Endodermal cell (in vitro differentiated cells): ENCODE results near the gene RBM20. TPM values are rescaled to one million over a fixed set of nuclear protein-coding genes. Genes with fewer than 3 reads are reported as not detected.

Source experiments
- DNase-seq: peaks from one replicate; pipeline ENCODE4 v3.0.0-alpha.2; 2017
- H3K27ac ChIP-seq: 2 replicates; pipeline ENCODE4 v1.5.1; 2013; ENCODE audit warnings: mild to moderate bottlenecking, low read depth, low read length, moderate library complexity
- H3K27me3 ChIP-seq: 2 replicates; pipeline ENCODE4 v1.6.1; 2013; ENCODE audit warnings: mild to moderate bottlenecking, low read length, moderate library complexity; ENCODE audit not compliant: insufficient read depth, control insufficient read depth, poor library complexity, severe bottlenecking
- H3K36me3 ChIP-seq: 2 replicates; pipeline ENCODE4 v1.7.0; 2013; ENCODE audit warnings: mild to moderate bottlenecking, low read length, moderate library complexity; ENCODE audit not compliant: control insufficient read depth, insufficient read depth
- H3K4me1 ChIP-seq: one replicate; pipeline ENCODE4 v1.7.0; 2013; ENCODE audit warnings: low read length; ENCODE audit not compliant: control insufficient read depth, insufficient read depth
- H3K4me3 ChIP-seq: 2 replicates; pipeline ENCODE4 v1.5.1; 2013; ENCODE audit warnings: mild to moderate bottlenecking, low read length, moderate library complexity
- H3K9ac ChIP-seq: 2 replicates; pipeline ENCODE4 v1.6.1; 2013; ENCODE audit warnings: mild to moderate bottlenecking, low read length, moderate library complexity; ENCODE audit not compliant: poor library complexity, severe bottlenecking; ENCODE audit errors: extremely low read depth
- H3K9me3 ChIP-seq: 2 replicates; pipeline ENCODE4 v1.6.1; 2013; ENCODE audit warnings: mild to moderate bottlenecking, low read length, moderate library complexity; ENCODE audit not compliant: control insufficient read depth
- H3K27ac Mint-ChIP-seq: 2 replicates; pipeline ENCODE4 v1.8.0; 2020; ENCODE audit warnings: mixed read lengths
- H3K27me3 Mint-ChIP-seq: 2 replicates; pipeline ENCODE4 v1.8.0; 2021; ENCODE audit warnings: mild to moderate bottlenecking, mixed read lengths; ENCODE audit not compliant: insufficient read depth
- H3K36me3 Mint-ChIP-seq: 2 replicates; pipeline ENCODE4 v1.8.0; 2020; ENCODE audit warnings: low read depth, mixed read lengths
- H3K4me1 Mint-ChIP-seq: 2 replicates; pipeline ENCODE4 v1.8.0; 2020; ENCODE audit warnings: mixed read lengths
- H3K4me3 Mint-ChIP-seq: 2 replicates; pipeline ENCODE4 v1.8.0; 2020; ENCODE audit warnings: mild to moderate bottlenecking, moderate library complexity, mixed read lengths
- H3K9me3 Mint-ChIP-seq: 2 replicates; pipeline ENCODE4 v1.8.0; 2020; ENCODE audit warnings: mild to moderate bottlenecking, mixed read lengths
- WGBS, 2 experiments: methylation state at CpG; one replicate each; pipeline versions ENCODE4 v1.1.5 to v1.1.7; 2013; ENCODE audit warnings: missing lambda C conversion rate in 2 of 2, mixed read lengths in 1 of 2; ENCODE audit not compliant: insufficient coverage in 1 of 2, insufficient read length in 1 of 2; 5-methylcytosine and 5-hydroxymethylcytosine counted together
- total RNA-seq, 2 donors: library from RNA; stranded (reverse); fragmentation: NEBNext Ultra II Directional in 1 of 2; extraction: Animal tissue kit (Norgen Biotek cat#: 25700) in 1 of 2; gene quantifications; 2 replicates in 1 of 2; 3 replicates in 1 of 2; pipeline ENCODE4 v1.2.1, GENCODE V29; 2021
- TF ChIP-seq, protein P1 (sequence below): fragments of 200-600 bp; sonication (generic); conservative IDR thresholded peaks from 2 replicates; pipeline ENCODE4 v1.5.0; 2021; ENCODE audit warnings: antibody characterized with exemption, mild to moderate bottlenecking

The RBM20 gene
- total RNA-seq, 2 donors from 2014 or later: 6.2 to 7.0 TPM

- TF ChIP-seq, protein P1, sequence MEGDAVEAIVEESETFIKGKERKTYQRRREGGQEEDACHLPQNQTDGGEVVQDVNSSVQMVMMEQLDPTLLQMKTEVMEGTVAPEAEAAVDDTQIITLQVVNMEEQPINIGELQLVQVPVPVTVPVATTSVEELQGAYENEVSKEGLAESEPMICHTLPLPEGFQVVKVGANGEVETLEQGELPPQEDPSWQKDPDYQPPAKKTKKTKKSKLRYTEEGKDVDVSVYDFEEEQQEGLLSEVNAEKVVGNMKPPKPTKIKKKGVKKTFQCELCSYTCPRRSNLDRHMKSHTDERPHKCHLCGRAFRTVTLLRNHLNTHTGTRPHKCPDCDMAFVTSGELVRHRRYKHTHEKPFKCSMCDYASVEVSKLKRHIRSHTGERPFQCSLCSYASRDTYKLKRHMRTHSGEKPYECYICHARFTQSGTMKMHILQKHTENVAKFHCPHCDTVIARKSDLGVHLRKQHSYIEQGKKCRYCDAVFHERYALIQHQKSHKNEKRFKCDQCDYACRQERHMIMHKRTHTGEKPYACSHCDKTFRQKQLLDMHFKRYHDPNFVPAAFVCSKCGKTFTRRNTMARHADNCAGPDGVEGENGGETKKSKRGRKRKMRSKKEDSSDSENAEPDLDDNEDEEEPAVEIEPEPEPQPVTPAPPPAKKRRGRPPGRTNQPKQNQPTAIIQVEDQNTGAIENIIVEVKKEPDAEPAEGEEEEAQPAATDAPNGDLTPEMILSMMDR: no peak
- H3K36me3 Mint-ChIP-seq: no peaks in the 10 kb centered on the region
- 88 to 100% methylated on average over 1 of the region's 1 CpG for WGBS, 2 experiments
- Histone ChIP-seq H3K27me3 (no peaks in the 10 kb centered on the region), H3K4me1 (peaks cover 4% of the 10 kb centered on the region), H3K36me3 (no peaks in the 10 kb centered on the region), H3K9ac (no peak overlapping the region), H3K9me3 (no peaks in the 10 kb centered on the region), H3K4me3 (no peak overlapping the region), H3K27ac (no peak overlapping the region)
- no peak for DNase-seq
- peaks cover 5% of the 10 kb centered on the region for H3K27me3 Mint-ChIP-seq
- H3K4me1 Mint-ChIP-seq: peaks cover 33% of the 10 kb centered on the region
- H3K4me3 Mint-ChIP-seq: no peak overlapping the region
- H3K9me3 Mint-ChIP-seq: no peaks in the 10 kb centered on the region
- no peak overlapping the region for H3K27ac Mint-ChIP-seq
Observed at GRCh38 chr10:110778211-110778610, 134.1 kb downstream of the RBM20 start.

- Mint-ChIP-seq H3K27me3 (peaks cover 5% of the 10 kb centered on the region), H3K9me3 (no peaks in the 10 kb centered on the region), H3K4me1 (peaks cover 30% of the 10 kb centered on the region), H3K4me3 (no peak overlapping the region), H3K27ac (no peak overlapping the region), H3K36me3 (no peaks in the 10 kb centered on the region)
- peaks cover 4% of the 10 kb centered on the region for H3K4me1 ChIP-seq
- H3K9me3 ChIP-seq: no peaks in the 10 kb centered on the region
- H3K36me3 ChIP-seq: peaks cover 2% of the 10 kb centered on the region
- no peak overlapping the region for H3K27ac ChIP-seq
- no peak for DNase-seq
- no peak overlapping the region for H3K9ac ChIP-seq
- WGBS, 2 experiments: 81 to 82% methylated on average over 2 to 3 of the region's 3 CpGs
- H3K4me3 ChIP-seq: no peak overlapping the region
- TF ChIP-seq, protein P1: no peak
- no peaks in the 10 kb centered on the region for H3K27me3 ChIP-seq
Observed at GRCh38 chr10:110779489-110779888, 135.4 kb downstream of the RBM20 start.

DNA sequence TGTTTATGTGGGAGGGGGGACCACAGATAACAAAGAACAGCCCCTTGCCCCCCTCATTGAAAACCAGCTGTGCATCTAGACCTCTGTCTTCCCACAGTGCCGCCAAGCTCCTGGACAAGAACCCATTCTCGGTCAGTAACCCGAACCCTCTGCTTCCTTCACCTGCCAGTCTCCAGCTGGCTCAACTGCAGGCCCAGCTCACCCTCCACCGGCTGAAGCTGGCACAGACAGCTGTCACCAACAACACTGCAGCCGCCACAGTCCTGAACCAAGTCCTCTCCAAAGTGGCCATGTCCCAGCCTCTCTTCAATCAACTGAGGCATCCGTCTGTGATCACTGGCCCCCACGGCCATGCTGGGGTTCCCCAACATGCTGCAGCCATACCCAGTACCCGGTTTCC lies 136.6 kb downstream of the RBM20 start:
- no peak overlapping the region for H3K27ac ChIP-seq
- WGBS, 2 experiments: 93% methylated on average over 6 to 8 of the region's 8 CpGs

More for the DNA sequence above, 136.6 kb downstream of the RBM20 start:
- H3K9me3 Mint-ChIP-seq: no peaks in the 10 kb centered on the region
- no peaks in the 10 kb centered on the region for H3K36me3 Mint-ChIP-seq
- peaks cover 8% of the 10 kb centered on the region for H3K36me3 ChIP-seq
- H3K4me1 Mint-ChIP-seq: peaks cover 24% of the 10 kb centered on the region
- no peak overlapping the region for H3K4me3 ChIP-seq
- DNase-seq: no peak
- H3K9ac ChIP-seq: no peak overlapping the region
- no peaks in the 10 kb centered on the region for H3K27me3 ChIP-seq
- TF ChIP-seq, protein P1: no peak
- H3K27ac Mint-ChIP-seq: no peak overlapping the region
- H3K9me3 ChIP-seq: no peaks in the 10 kb centered on the region
- H3K4me3 Mint-ChIP-seq: no peak overlapping the region
- no peaks in the 10 kb centered on the region for H3K4me1 ChIP-seq
- peaks cover 3% of the 10 kb centered on the region for H3K27me3 Mint-ChIP-seq
